Caco-2 (cell line): Measurements from ENCODE around the gene TNRC6A. TPM values are rescaled to one million over a fixed set of nuclear protein-coding genes. Genes with fewer than 3 reads are reported as not detected.

Experiments
- BruUV-seq: library from RNA; stranded (reverse); fragments of 400-500 nt; replicated peaks from 2 replicates; lab custom pipeline; 2021; lab: Mats Ljungman, UMichigan
- CTCF ChIA-PET: fragments of 300-600 bp; sonication (Branson Sonifier 250); formaldehyde crosslinking; loops from one replicate; lab custom pipeline; 2022; ENCODE audit warnings: antibody characterized with exemption; lab: Charles Lee
- POLR2A ChIA-PET: fragments of 300-600 bp; sonication (Branson Sonifier 250); formaldehyde crosslinking; loops from one replicate; lab custom pipeline; 2022; ENCODE audit warnings: antibody characterized with exemption; lab: Charles Lee
- DNase-seq, 2 experiments: peaks; one replicate each; pipeline versions ENCODE4 v3.0.0 to v3.0.0-alpha.2; 2020 to 2022
- H3K27me3 ChIP-seq: replicated peaks from 2 replicates; pipeline ENCODE4 v1.6.0; 2011; ENCODE audit warnings: low read length; ENCODE audit not compliant: control insufficient read depth, insufficient read depth
- H3K36me3 ChIP-seq: 2 replicates; pipeline ENCODE4 v1.5.1; 2011; ENCODE audit warnings: low read length; ENCODE audit not compliant: control insufficient read depth, insufficient read depth
- H3K4me1 ChIP-seq: fragments of 250-450 bp; sonication (Bioruptor Pico); 2 replicates; pipeline ENCODE4 v1.5.1; 2020; ENCODE audit warnings: mild to moderate bottlenecking
- H3K4me3 ChIP-seq: 2 replicates; pipeline ENCODE4 v1.5.1; 2011; ENCODE audit warnings: low read depth, mild to moderate bottlenecking, control low read depth, low read length
- H3K9me3 ChIP-seq: fragments of 250-450 bp; sonication (Bioruptor Pico); 2 replicates; pipeline ENCODE4 v1.5.1; 2020; ENCODE audit warnings: mild to moderate bottlenecking, moderate library complexity
- H3K27ac Mint-ChIP-seq: one replicate; pipeline ENCODE4 v1.8.0; 2022; ENCODE audit warnings: mixed read lengths; ENCODE audit not compliant: unreplicated experiment
- H3K27me3 Mint-ChIP-seq: one replicate; pipeline ENCODE4 v1.8.0; 2022; ENCODE audit warnings: mixed read lengths; ENCODE audit not compliant: insufficient read depth, unreplicated experiment
- H3K36me3 Mint-ChIP-seq: one replicate; pipeline ENCODE4 v1.8.0; 2022; ENCODE audit warnings: mild to moderate bottlenecking, mixed read lengths; ENCODE audit not compliant: insufficient read depth, unreplicated experiment
- H3K4me1 Mint-ChIP-seq: one replicate; pipeline ENCODE4 v1.8.0; 2022; ENCODE audit warnings: low read depth, mixed read lengths; ENCODE audit not compliant: unreplicated experiment
- H3K4me3 Mint-ChIP-seq: one replicate; pipeline ENCODE4 v1.8.0; 2022; ENCODE audit warnings: mild to moderate bottlenecking, moderate library complexity, mixed read lengths; ENCODE audit not compliant: unreplicated experiment
- H3K9me3 Mint-ChIP-seq: one replicate; pipeline ENCODE4 v1.8.0; 2022; ENCODE audit warnings: mixed read lengths; ENCODE audit not compliant: unreplicated experiment
- CTCF ChIP-seq, 2 experiments: fragments of 200-600 bp in 1 of 2; IDR thresholded peaks; 1 replicate in 1 of 2; 2 replicates in 1 of 2; pipeline versions ENCODE4 v1.5.1 to v1.8.0; 2011 to 2022; ENCODE audit warnings: antibody characterized with exemption in 1 of 2, control low read depth in 1 of 2, inconsistent platforms in 1 of 2, low read depth in 1 of 2, low read length in 1 of 2, mild to moderate bottlenecking in 1 of 2, moderate library complexity in 1 of 2; ENCODE audit not compliant: insufficient read depth in 1 of 2, severe bottlenecking in 1 of 2, unreplicated experiment in 1 of 2
- intact Hi-C: fragments of 100-400 bp; cut with micrococcal nuclease; formaldehyde crosslinking; loops from one replicate; pipeline ENCODE4 v1.10.0; 2022; ENCODE audit not compliant: unreplicated experiment
- total RNA-seq: library from RNA; stranded (reverse); gene quantifications from 2 replicates; pipeline ENCODE4 v1.2.3, GENCODE V29; 2022

The TNRC6A gene
- total RNA-seq, 1 experiment from 2014 or later, result 43.7 TPM

- no peaks in the 10 kb centered on the region for H3K9me3 ChIP-seq
- peaks cover 1% of the 10 kb centered on the region; the same call in 1 of the 2 replicates for H3K36me3 ChIP-seq
- H3K36me3 Mint-ChIP-seq, result peaks cover 18% of the 10 kb centered on the region
- H3K4me3 Mint-ChIP-seq, result no peak overlapping the region
- no TSS peak for BruUV-seq
- TF ChIP-seq CTCF (IDR thresholded peaks at IDR 0.05; ENCODE audit: insufficient read depth in 1 of 2, low read depth in 1 of 2, low read length in 1 of 2, severe bottlenecking in 1 of 2, unreplicated experiment in 1 of 2), result no peak
- H3K27me3 ChIP-seq, result no peaks in the 10 kb centered on the region
- ChIA-PET CTCF (no interaction called here), POLR2A (no interaction called here)
- H3K4me1 ChIP-seq, result no peaks in the 10 kb centered on the region
- no peaks in the 10 kb centered on the region for H3K4me1 Mint-ChIP-seq
- no peaks in the 10 kb centered on the region for H3K27me3 Mint-ChIP-seq
- no peak for DNase-seq
- H3K4me3 ChIP-seq, result no peak overlapping the region
- intact Hi-C loops, result no loop called here
- no peaks in the 10 kb centered on the region for H3K9me3 Mint-ChIP-seq
- no peak overlapping the region for H3K27ac Mint-ChIP-seq
These were observed 32.1 kb downstream of the TNRC6A start for GRCh38 chr16:24761526-24761925.

GRCh38 chr16:24764916-24765315 is 35.5 kb downstream of the TNRC6A start:
- POLR2A ChIA-PET, result no interaction called here
- H3K27me3 ChIP-seq, result no peaks in the 10 kb centered on the region
- CTCF ChIA-PET, result no interaction called here
- Mint-ChIP-seq H3K9me3 (no peaks in the 10 kb centered on the region), H3K36me3 (peaks cover 24% of the 10 kb centered on the region), H3K27me3 (no peaks in the 10 kb centered on the region), H3K27ac (no peak overlapping the region), H3K4me3 (no peak overlapping the region), H3K4me1 (no peaks in the 10 kb centered on the region)
- H3K4me1 ChIP-seq, result no peaks in the 10 kb centered on the region
- intact Hi-C loops, result no loop called here
- DNase-seq, result no peak
- no peaks in the 10 kb centered on the region for H3K9me3 ChIP-seq
- no TSS peak for BruUV-seq
- no peak for TF ChIP-seq CTCF (IDR thresholded peaks at IDR 0.05; ENCODE audit: insufficient read depth in 1 of 2, low read depth in 1 of 2, low read length in 1 of 2, severe bottlenecking in 1 of 2, unreplicated experiment in 1 of 2)
- no peaks in the 10 kb centered on the region; the same call in 1 of the 2 replicates for H3K36me3 ChIP-seq
- no peak overlapping the region for H3K4me3 ChIP-seq

GRCh38 chr16:24766057-24766456 is 36.6 kb downstream of the TNRC6A start:
- no peaks in the 10 kb centered on the region for H3K4me1 ChIP-seq
- CTCF ChIA-PET, result no interaction called here
- peaks cover 1% of the 10 kb centered on the region for H3K36me3 ChIP-seq
- no peaks in the 10 kb centered on the region for H3K27me3 ChIP-seq
- H3K9me3 Mint-ChIP-seq, result no peaks in the 10 kb centered on the region
- no peak overlapping the region for H3K4me3 Mint-ChIP-seq
- H3K27ac Mint-ChIP-seq, result no peak overlapping the region
- no peak for TF ChIP-seq CTCF (IDR thresholded peaks at IDR 0.05; ENCODE audit: insufficient read depth in 1 of 2, low read depth in 1 of 2, low read length in 1 of 2, severe bottlenecking in 1 of 2, unreplicated experiment in 1 of 2)
- peaks cover 24% of the 10 kb centered on the region for H3K36me3 Mint-ChIP-seq
- H3K4me3 ChIP-seq, result no peak overlapping the region
- H3K27me3 Mint-ChIP-seq, result no peaks in the 10 kb centered on the region
- intact Hi-C loops, result no loop called here
- no TSS peak for BruUV-seq
- H3K4me1 Mint-ChIP-seq, result no peaks in the 10 kb centered on the region
- POLR2A ChIA-PET, result no interaction called here
- DNase-seq, result no peak
- no peaks in the 10 kb centered on the region for H3K9me3 ChIP-seq
